TTC549 (cell line): ENCODE data around the gene KCNA1.
"Not testable (repeated sequence)": the region's sequence is repeated elsewhere in the genome, so short reads cannot be mapped to it uniquely, and the experiment has no call there.

Source experiments
- FAIRE-seq: peaks from 2 replicates; lab custom pipeline; 2012; peaks lifted over from hg19 to GRCh38; lab: Jason Lieb, UNC

Gene KCNA1

GRCh38 chr12:4909734-4910501 lies at the start of gene KCNA1:
Gene KCNA1, plus strand, starts transcription at chr12:4909905. Its CDS starts 1,474 bp downstream, at chr12:4911379.
- FAIRE-seq, result no peak

GRCh38 chr12:4860741-4861140 lies 49.0 kb upstream of the KCNA1 start:
- no peak for FAIRE-seq

- no peak for FAIRE-seq
Measured at GRCh38 chr12:4862809-4863208, 46.9 kb upstream of the KCNA1 start.

GRCh38 chr12:4864575-4864974 lies 45.1 kb upstream of the KCNA1 start:
- FAIRE-seq, result no peak

- no peak for FAIRE-seq
Measured at GRCh38 chr12:4865246-4865645, 44.5 kb upstream of the KCNA1 start.

GRCh38 chr12:4866299-4866698 lies 43.4 kb upstream of the KCNA1 start:
- no peak for FAIRE-seq

GRCh38 chr12:4867384-4867783 lies 42.3 kb upstream of the KCNA1 start:
- FAIRE-seq, result no peak

- no peak for FAIRE-seq
Measured at GRCh38 chr12:4870423-4870822, 39.3 kb upstream of the KCNA1 start.

- FAIRE-seq, result no peak
Measured at GRCh38 chr12:4871514-4871913, 38.2 kb upstream of the KCNA1 start.

- FAIRE-seq, result no peak
Measured at GRCh38 chr12:4873947-4874346, 35.8 kb upstream of the KCNA1 start.

GRCh38 chr12:4874671-4875070 lies 35.0 kb upstream of the KCNA1 start:
- FAIRE-seq, result no peak

- FAIRE-seq, result not testable (repeated sequence)
Measured at GRCh38 chr12:4879481-4879880, 30.2 kb upstream of the KCNA1 start.

- FAIRE-seq, result no peak
Measured at GRCh38 chr12:4881266-4882064, 28.2 kb upstream of the KCNA1 start.

- no peak for FAIRE-seq
Measured at GRCh38 chr12:4891866-4892265, 17.8 kb upstream of the KCNA1 start.

- FAIRE-seq, result no peak
Measured at GRCh38 chr12:4892418-4892817, 17.3 kb upstream of the KCNA1 start.

GRCh38 chr12:4894019-4894418 lies 15.7 kb upstream of the KCNA1 start:
- FAIRE-seq, result no peak

GRCh38 chr12:4899364-4899763 lies 10.3 kb upstream of the KCNA1 start:
- FAIRE-seq, result no peak

- no peak for FAIRE-seq
Measured at GRCh38 chr12:4900327-4900726, 9.4 kb upstream of the KCNA1 start.

GRCh38 chr12:4905316-4905715 lies 4.4 kb upstream of the KCNA1 start:
- FAIRE-seq, result no peak

- no peak for FAIRE-seq
Measured at GRCh38 chr12:4908684-4909409, 858 bp upstream of the KCNA1 start.

- no peak for FAIRE-seq
Measured at GRCh38 chr12:4909410-4909733, 333 bp upstream of the KCNA1 start.

GRCh38 chr12:4910502-4911315 lies 1.0 kb downstream of the KCNA1 start:
- no peak for FAIRE-seq
